ENCODE results near the gene TTC9B.

- TF ChIP-seq POLR2A (IDR thresholded peaks at IDR 0.05; ENCODE audit: control extremely low read depth in 1 of 2, low read depth in 2 of 2, low read length in 2 of 2) (no peak), RAD21 (IDR thresholded peaks at IDR 0.05 in 1 of 2, conservative IDR thresholded peaks at IDR 0.05 in 1 of 2; ENCODE audit: low read depth in 2 of 2, low read length in 2 of 2) (no peak), TAF1 (IDR thresholded peaks at IDR 0.05; ENCODE audit: low read depth, low read length) (no peak)
- TF ChIP-seq, protein P1, sequence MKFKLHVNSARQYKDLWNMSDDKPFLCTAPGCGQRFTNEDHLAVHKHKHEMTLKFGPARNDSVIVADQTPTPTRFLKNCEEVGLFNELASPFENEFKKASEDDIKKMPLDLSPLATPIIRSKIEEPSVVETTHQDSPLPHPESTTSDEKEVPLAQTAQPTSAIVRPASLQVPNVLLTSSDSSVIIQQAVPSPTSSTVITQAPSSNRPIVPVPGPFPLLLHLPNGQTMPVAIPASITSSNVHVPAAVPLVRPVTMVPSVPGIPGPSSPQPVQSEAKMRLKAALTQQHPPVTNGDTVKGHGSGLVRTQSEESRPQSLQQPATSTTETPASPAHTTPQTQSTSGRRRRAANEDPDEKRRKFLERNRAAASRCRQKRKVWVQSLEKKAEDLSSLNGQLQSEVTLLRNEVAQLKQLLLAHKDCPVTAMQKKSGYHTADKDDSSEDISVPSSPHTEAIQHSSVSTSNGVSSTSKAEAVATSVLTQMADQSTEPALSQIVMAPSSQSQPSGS (IDR thresholded peaks at IDR 0.05; ENCODE audit: low read length) = no peak
These were observed 10.7 kb upstream of the TTC9B start for GRCh38 chr19:40228863-40229262.

All from H1 (cell line).